GM12891 (cell line): Measurements from ENCODE around the gene MAVS.
A peak's percentile ranks its signal among the peaks of the same experiment; 100 is the strongest.

Source experiments
- DNase-seq: peaks from one replicate; pipeline ENCODE4 v3.0.0; 2011; ENCODE audit warnings: low spot score; ENCODE audit not compliant: insufficient read length
- FAIRE-seq: peaks from 2 replicates; lab custom pipeline; 2011; peaks lifted over from hg19 to GRCh38; lab: Jason Lieb, UNC
- PAX5 ChIP-seq: IDR thresholded peaks from 2 replicates; pipeline ENCODE4 v1.6.1; 2011; ENCODE audit warnings: low read length, moderate library complexity, mild to moderate bottlenecking; ENCODE audit not compliant: insufficient read depth, severe bottlenecking
- POLR2A ChIP-seq: IDR thresholded peaks from 2 replicates; pipeline ENCODE4 v1.6.1; 2011; ENCODE audit warnings: low read depth, low read length, control low read depth
- POLR2AphosphoS5 ChIP-seq: IDR thresholded peaks from 2 replicates; pipeline ENCODE4 v1.6.1; 2011; ENCODE audit warnings: low read depth, low read length, control low read depth
- POU2F2 ChIP-seq: IDR thresholded peaks from 2 replicates; pipeline ENCODE4 v1.6.1; 2011; ENCODE audit warnings: low read depth, mild to moderate bottlenecking, control low read depth, low read length, moderate library complexity
- SPI1 ChIP-seq: IDR thresholded peaks from 2 replicates; pipeline ENCODE4 v1.6.1; 2011; ENCODE audit warnings: low read depth, low read length, control low read depth
- TAF1 ChIP-seq: IDR thresholded peaks from 2 replicates; pipeline ENCODE4 v1.6.1; 2011; ENCODE audit warnings: low read depth, low read length, control low read depth

The MAVS gene

GRCh38 chr20:3802524-3803239 is 44.0 kb upstream of the MAVS start:
- FAIRE-seq (peak; percentile 16), DNase-seq (no peak)
- no peak for TF ChIP-seq POLR2A
- peak; percentile 47 for TF ChIP-seq SPI1

- DNase-seq: no peak
- no peak for TF ChIP-seq POU2F2
- TF ChIP-seq PAX5: no peak
- TF ChIP-seq POLR2AphosphoS5: no peak
- no peak for TF ChIP-seq TAF1
- TF ChIP-seq SPI1: no peak
- TF ChIP-seq POLR2A: no peak
- FAIRE-seq: no peak
Measured at GRCh38 chr20:3803289-3803688, 43.3 kb upstream of the MAVS start.

- FAIRE-seq (no peak), DNase-seq (no peak)
- TF ChIP-seq TAF1: no peak
- TF ChIP-seq POLR2A: no peak
- no peak for TF ChIP-seq SPI1
- no peak for TF ChIP-seq POLR2AphosphoS5
- TF ChIP-seq POU2F2: no peak
- TF ChIP-seq PAX5: no peak
Measured at GRCh38 chr20:3803854-3804253, 42.8 kb upstream of the MAVS start.

- no peak for TF ChIP-seq TAF1
- FAIRE-seq: no peak
- no peak for DNase-seq
Measured at GRCh38 chr20:3804254-3804751, 42.3 kb upstream of the MAVS start.

GRCh38 chr20:3804781-3805180 is 41.9 kb upstream of the MAVS start:
- no peak for DNase-seq
- no peak for FAIRE-seq
- TF ChIP-seq POLR2AphosphoS5 (no peak), POU2F2 (no peak), TAF1 (no peak), SPI1 (no peak), PAX5 (no peak), POLR2A (no peak)

GRCh38 chr20:3808544-3808943 is 38.1 kb upstream of the MAVS start:
- no peak for DNase-seq
- FAIRE-seq: no peak
- TF ChIP-seq POLR2A (no peak), SPI1 (no peak), POU2F2 (no peak), TAF1 (no peak), PAX5 (no peak), POLR2AphosphoS5 (no peak)

GRCh38 chr20:3811467-3812258 is 35.0 kb upstream of the MAVS start:
- TF ChIP-seq SPI1 (no peak), TAF1 (no peak), PAX5 (no peak), POU2F2 (no peak)
- DNase-seq: no peak
- FAIRE-seq: no peak

- DNase-seq (no peak), FAIRE-seq (no peak)
- TF ChIP-seq POLR2AphosphoS5: no peak
- TF ChIP-seq POU2F2: no peak
- TF ChIP-seq POLR2A: no peak
- no peak for TF ChIP-seq TAF1
- TF ChIP-seq SPI1: no peak
Measured at GRCh38 chr20:3812259-3812681, 34.4 kb upstream of the MAVS start.

GRCh38 chr20:3812975-3813847 is 33.4 kb upstream of the MAVS start:
- no peak for DNase-seq
- TF ChIP-seq SPI1 (no peak), TAF1 (no peak), POLR2AphosphoS5 (no peak), POU2F2 (no peak), POLR2A (no peak), PAX5 (no peak)
- no peak for FAIRE-seq
